ENCODE measurements around the gene CMSS1.

DNA sequence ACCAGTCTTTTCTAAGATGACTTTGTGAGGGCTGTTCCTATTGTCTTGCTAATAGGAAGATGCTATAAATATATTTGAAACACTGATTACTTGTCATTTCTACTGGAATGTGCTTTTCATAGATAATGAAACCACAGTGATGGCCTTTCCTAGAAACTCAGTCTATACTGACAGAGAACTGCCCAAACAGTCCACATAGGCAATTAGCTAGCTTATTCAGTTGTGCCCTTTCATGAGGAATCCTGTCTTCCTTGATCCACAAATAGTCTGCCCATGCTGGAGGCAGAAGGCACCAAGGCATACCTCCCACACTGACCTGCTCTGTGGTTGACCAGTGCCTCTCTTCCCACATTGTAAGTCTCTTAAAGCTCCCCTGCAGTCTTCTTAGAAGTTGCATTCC, 135.9 kb downstream of the CMSS1 start:
- no peak for TF ChIP-seq CTCF (IDR thresholded peaks at IDR 0.05)
- TF ChIP-seq POLR2AphosphoS5 (IDR thresholded peaks at IDR 0.05; ENCODE audit: low read depth, low read length): no peak
- TF ChIP-seq, protein P1, sequence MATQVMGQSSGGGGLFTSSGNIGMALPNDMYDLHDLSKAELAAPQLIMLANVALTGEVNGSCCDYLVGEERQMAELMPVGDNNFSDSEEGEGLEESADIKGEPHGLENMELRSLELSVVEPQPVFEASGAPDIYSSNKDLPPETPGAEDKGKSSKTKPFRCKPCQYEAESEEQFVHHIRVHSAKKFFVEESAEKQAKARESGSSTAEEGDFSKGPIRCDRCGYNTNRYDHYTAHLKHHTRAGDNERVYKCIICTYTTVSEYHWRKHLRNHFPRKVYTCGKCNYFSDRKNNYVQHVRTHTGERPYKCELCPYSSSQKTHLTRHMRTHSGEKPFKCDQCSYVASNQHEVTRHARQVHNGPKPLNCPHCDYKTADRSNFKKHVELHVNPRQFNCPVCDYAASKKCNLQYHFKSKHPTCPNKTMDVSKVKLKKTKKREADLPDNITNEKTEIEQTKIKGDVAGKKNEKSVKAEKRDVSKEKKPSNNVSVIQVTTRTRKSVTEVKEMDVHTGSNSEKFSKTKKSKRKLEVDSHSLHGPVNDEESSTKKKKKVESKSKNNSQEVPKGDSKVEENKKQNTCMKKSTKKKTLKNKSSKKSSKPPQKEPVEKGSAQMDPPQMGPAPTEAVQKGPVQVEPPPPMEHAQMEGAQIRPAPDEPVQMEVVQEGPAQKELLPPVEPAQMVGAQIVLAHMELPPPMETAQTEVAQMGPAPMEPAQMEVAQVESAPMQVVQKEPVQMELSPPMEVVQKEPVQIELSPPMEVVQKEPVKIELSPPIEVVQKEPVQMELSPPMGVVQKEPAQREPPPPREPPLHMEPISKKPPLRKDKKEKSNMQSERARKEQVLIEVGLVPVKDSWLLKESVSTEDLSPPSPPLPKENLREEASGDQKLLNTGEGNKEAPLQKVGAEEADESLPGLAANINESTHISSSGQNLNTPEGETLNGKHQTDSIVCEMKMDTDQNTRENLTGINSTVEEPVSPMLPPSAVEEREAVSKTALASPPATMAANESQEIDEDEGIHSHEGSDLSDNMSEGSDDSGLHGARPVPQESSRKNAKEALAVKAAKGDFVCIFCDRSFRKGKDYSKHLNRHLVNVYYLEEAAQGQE (IDR thresholded peaks at IDR 0.05; ENCODE audit: insufficient read depth in 1 of 2, low read depth in 2 of 2, low read length in 1 of 2): no peak
- TF ChIP-seq SIN3A (IDR thresholded peaks at IDR 0.05; ENCODE audit: borderline replicate concordance, insufficient read depth, low read depth, low read length): no peak
